Mammary epithelial cell (primary cell): ENCODE results near the gene FOXC1.

Experiments used
- EZH2 ChIP-seq: IDR thresholded peaks from 2 replicates; pipeline ENCODE4 v1.6.1; 2012; ENCODE audit warnings: low read length, inconsistent platforms, borderline replicate concordance
- TF ChIP-seq, protein P1 (sequence below), 2 donors: IDR thresholded peaks in 1 of 2; conservative IDR thresholded peaks in 1 of 2; 2 replicates each; pipeline ENCODE4 v1.5.1; 2011 to 2012; ENCODE audit warnings: inconsistent platforms in 2 of 2, low read length in 2 of 2, mild to moderate bottlenecking in 2 of 2, control low read depth in 1 of 2, low read depth in 1 of 2; ENCODE audit not compliant: insufficient read depth in 1 of 2; ENCODE audit errors: extremely low read depth in 1 of 2

GRCh38 chr6:1605004-1605892 is 4.5 kb upstream of the FOXC1 start:
- TF ChIP-seq, protein P1, sequence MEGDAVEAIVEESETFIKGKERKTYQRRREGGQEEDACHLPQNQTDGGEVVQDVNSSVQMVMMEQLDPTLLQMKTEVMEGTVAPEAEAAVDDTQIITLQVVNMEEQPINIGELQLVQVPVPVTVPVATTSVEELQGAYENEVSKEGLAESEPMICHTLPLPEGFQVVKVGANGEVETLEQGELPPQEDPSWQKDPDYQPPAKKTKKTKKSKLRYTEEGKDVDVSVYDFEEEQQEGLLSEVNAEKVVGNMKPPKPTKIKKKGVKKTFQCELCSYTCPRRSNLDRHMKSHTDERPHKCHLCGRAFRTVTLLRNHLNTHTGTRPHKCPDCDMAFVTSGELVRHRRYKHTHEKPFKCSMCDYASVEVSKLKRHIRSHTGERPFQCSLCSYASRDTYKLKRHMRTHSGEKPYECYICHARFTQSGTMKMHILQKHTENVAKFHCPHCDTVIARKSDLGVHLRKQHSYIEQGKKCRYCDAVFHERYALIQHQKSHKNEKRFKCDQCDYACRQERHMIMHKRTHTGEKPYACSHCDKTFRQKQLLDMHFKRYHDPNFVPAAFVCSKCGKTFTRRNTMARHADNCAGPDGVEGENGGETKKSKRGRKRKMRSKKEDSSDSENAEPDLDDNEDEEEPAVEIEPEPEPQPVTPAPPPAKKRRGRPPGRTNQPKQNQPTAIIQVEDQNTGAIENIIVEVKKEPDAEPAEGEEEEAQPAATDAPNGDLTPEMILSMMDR (conservative IDR thresholded peaks at IDR 0.05 in 1 of 2, IDR thresholded peaks at IDR 0.05 in 1 of 2; ENCODE audit: extremely low read depth in 1 of 2, insufficient read depth in 1 of 2, low read depth in 1 of 2, low read length in 2 of 2) = no peak
- TF ChIP-seq EZH2 = no peak
